Suprapubic skin (tissue), 3 donors: ENCODE data around the gene JMJD1C.

Experiments used
- CTCF ChIP-seq, 2 donors: fragments of 200-600 bp in 1 of 2; fragments of 450-650 bp in 1 of 2; sonication (generic) in 1 of 2; IDR thresholded peaks; one replicate each; pipeline ENCODE4 v1.5.1; 2016 to 2019; ENCODE audit warnings: antibody characterized with exemption in 2 of 2, mild to moderate bottlenecking in 1 of 2, moderate library complexity in 1 of 2
- POLR2A ChIP-seq, 2 donors: fragments of 450-650 bp; IDR thresholded peaks; one replicate each; pipeline ENCODE4 v1.6.1; 2017; ENCODE audit warnings: antibody characterized with exemption in 2 of 2, mild to moderate bottlenecking in 2 of 2, moderate library complexity in 2 of 2

- TF ChIP-seq CTCF (IDR thresholded peaks at IDR 0.05) (no peak), POLR2A (IDR thresholded peaks at IDR 0.05) (no peak)
These were observed 51.1 kb downstream of the JMJD1C start for GRCh38 chr10:63414481-63415260.
